Skeletal muscle tissue (tissue), 4 donors: ENCODE data around the gene CIDEC. TPM values are rescaled to one million over a fixed set of nuclear protein-coding genes. Genes with fewer than 3 reads are reported as not detected.
A peak's percentile ranks its signal among the peaks of the same experiment; 100 is the strongest.

Source experiments
- H3K27ac ChIP-seq: one replicate; pipeline ENCODE4 v1.7.0; 2013; ENCODE audit warnings: mild to moderate bottlenecking, low read depth, low read length, inconsistent platforms
- H3K27me3 ChIP-seq, 3 donors: one replicate each; pipeline ENCODE4 v1.7.0; 2013; ENCODE audit warnings: low read length in 3 of 3; ENCODE audit not compliant: control insufficient read depth in 3 of 3, insufficient read depth in 3 of 3
- H3K36me3 ChIP-seq, 3 donors: one replicate each; pipeline ENCODE4 v1.7.0; 2013; ENCODE audit warnings: low read length in 3 of 3; ENCODE audit not compliant: control insufficient read depth in 3 of 3, insufficient read depth in 3 of 3
- H3K4me1 ChIP-seq, 3 donors: one replicate each; pipeline ENCODE4 v1.7.0; 2013; ENCODE audit warnings: low read length in 3 of 3, mild to moderate bottlenecking in 3 of 3; ENCODE audit not compliant: control insufficient read depth in 3 of 3, insufficient read depth in 3 of 3
- H3K4me3 ChIP-seq, 3 donors: one replicate each; pipeline ENCODE4 v1.7.0; 2013; ENCODE audit warnings: low read length in 3 of 3
- H3K9ac ChIP-seq, 3 donors: one replicate each; pipeline ENCODE4 v1.7.0; 2013; ENCODE audit warnings: low read length in 3 of 3, mild to moderate bottlenecking in 3 of 3, moderate library complexity in 2 of 3, low read depth in 1 of 3
- H3K9me3 ChIP-seq, 3 donors: one replicate each; pipeline ENCODE4 v1.7.0; 2013; ENCODE audit warnings: low read length in 3 of 3; ENCODE audit not compliant: control insufficient read depth in 3 of 3
- total RNA-seq: library from RNA; depleted of rRNA; stranded (reverse); fragments of >200 nt; gene quantifications from one replicate; pipeline ENCODE4 v1.2.3, GENCODE V29; 2014
- donor health status: Osteomylitis.

Gene CIDEC
- total RNA-seq = 9.4 TPM

- Histone ChIP-seq H3K9ac (no peak within 1 kb of the TSS), H3K27me3 (no peaks in the 10 kb centered on the region), H3K4me3 (no peak within 1 kb of the TSS), H3K27ac (no peak within 1 kb of the TSS), H3K36me3 (no peaks in the 10 kb centered on the region), H3K9me3 (no peaks in the 10 kb centered on the region), H3K4me1 (no peaks in the 10 kb centered on the region)
These were observed at the start of gene CIDEC for GRCh38 chr3:9879830-9880549. TSS of gene CIDEC (minus strand) at chr3:9880253. CDS start at chr3:9878486, 1,767 bp downstream.

GRCh38 chr3:9928158-9928557 is 48.1 kb upstream of the CIDEC start:
- Histone ChIP-seq H3K36me3 (peaks cover 15 to 40% (median 24%) of the 10 kb centered on the region in 3 donors), H3K4me3 (no peak overlapping the region), H3K4me1 (peaks cover 0 to 7% (median 4%) of the 10 kb centered on the region in 3 donors), H3K9ac (no peak overlapping the region), H3K27me3 (no peaks in the 10 kb centered on the region), H3K9me3 (no peaks in the 10 kb centered on the region), H3K27ac (no peak overlapping the region)

DNA sequence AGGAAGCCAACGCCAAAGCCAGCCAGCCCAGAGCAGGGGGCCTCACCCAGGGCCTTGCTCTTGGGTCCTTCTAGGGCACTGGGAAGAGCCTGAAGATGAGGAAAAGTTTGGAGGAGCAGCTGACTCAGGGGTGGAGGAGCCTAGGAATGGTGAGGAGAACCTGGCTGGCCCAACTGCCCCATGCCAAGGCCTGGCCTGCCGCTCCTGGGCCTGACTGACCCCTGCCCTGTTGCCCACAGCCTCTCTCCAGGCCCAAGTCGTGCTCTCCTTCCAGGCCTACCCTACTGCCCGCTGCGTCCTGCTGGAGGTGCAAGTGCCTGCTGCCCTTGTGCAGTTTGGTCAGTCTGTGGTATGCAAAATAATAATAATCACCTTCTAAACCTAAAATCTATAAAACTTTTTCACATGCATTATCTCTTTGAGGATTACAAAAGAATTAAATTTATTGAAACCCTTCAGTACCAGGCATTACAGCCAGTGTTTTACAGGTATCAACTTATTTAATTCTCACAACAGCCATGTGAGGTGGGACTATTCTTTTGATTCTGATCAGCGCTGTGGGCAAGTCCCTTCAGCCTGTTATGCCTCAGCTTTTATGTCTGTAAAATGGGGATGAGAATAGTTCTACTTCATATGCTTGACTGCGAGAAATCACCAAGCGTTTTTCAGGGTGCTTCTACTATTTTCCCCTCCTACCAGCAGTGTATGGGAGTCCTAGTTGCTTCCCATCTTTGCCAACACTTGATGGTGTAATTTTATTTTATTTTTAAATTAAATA is 38.4 kb upstream of the CIDEC start:
- Histone ChIP-seq H3K36me3 (peaks cover 4 to 7% (median 6%) of the 10 kb centered on the region in 3 donors), H3K4me1 (peaks cover 32 to 36% (median 33%) of the 10 kb centered on the region in 3 donors), H3K4me3 (no peak overlapping the region), H3K9me3 (no peaks in the 10 kb centered on the region), H3K27ac (peak overlapping the region; percentile 70), H3K27me3 (no peaks in the 10 kb centered on the region), H3K9ac (peak overlapping the region in 2 of 3 donors; percentile 81 to 86)

GRCh38 chr3:9917820-9918219 is 37.8 kb upstream of the CIDEC start:
- H3K9me3 ChIP-seq = no peaks in the 10 kb centered on the region
- H3K27ac ChIP-seq = peak overlapping the region; percentile 70
- peaks cover 4 to 6% (median 5%) of the 10 kb centered on the region in 3 donors for H3K36me3 ChIP-seq
- H3K4me3 ChIP-seq = peak overlapping the region; percentile 67 to 82 (median 79)
- H3K9ac ChIP-seq = peak overlapping the region; percentile 81 to 88 (median 86)
- peaks cover 32 to 36% (median 33%) of the 10 kb centered on the region in 3 donors for H3K4me1 ChIP-seq
- H3K27me3 ChIP-seq = no peaks in the 10 kb centered on the region

DNA sequence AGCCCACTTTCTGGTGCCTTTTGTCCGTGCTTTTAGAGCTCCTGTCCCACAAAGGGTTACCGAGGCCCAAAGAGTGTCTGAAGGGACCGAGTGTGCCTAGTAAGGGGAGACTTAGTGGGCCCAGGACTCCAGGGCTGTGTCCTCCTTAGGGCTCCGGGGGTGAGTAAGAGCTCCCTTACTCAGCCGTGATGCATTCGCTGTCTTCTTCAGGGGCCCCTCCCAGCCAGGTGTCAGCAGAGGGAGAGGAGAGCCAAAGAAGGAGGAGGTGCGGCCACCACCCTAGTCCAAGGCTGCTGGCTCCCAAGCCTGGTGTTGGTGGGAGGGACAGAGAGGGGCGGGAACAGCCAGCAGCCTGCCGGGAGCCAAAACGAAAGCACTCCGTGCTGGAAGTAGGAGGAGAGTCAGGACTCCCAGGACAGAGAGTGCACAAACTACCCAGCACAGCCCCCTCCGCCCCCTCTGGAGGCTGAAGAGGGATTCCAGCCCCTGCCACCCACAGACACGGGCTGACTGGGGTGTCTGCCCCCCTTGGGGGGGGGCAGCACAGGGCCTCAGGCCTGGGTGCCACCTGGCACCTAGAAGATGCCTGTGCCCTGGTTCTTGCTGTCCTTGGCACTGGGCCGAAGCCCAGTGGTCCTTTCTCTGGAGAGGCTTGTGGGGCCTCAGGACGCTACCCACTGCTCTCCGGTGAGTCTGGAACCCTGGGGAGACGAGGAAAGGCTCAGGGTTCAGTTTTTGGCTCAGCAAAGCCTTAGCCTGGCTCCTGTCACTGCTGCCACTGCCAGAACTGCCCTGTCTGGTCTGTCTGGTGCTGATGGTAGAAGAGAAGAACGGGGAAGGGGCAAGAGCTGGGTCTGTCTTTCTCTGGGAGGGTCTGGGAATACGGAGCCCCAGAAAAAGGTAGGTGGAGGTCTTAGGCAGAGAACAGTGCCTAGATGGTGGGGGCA is 37.0 kb upstream of the CIDEC start, which contains the start of gene IL17RC:
TSS of gene IL17RC (plus strand) at position 365 of the 947 bp plus-strand sequence. CDS start at position 583, 218 bp downstream.
- Histone ChIP-seq H3K36me3 (peaks cover 4 to 5% (median 4%) of the 10 kb centered on the region in 3 donors), H3K4me3 (peak within 1 kb of the TSS; percentile 67 to 82 (median 79)), H3K27ac (peak within 1 kb of the TSS; percentile 70), H3K9me3 (no peaks in the 10 kb centered on the region), H3K9ac (peak within 1 kb of the TSS; percentile 86 to 88 (median 87)), H3K4me1 (peaks cover 32 to 36% (median 33%) of the 10 kb centered on the region in 3 donors), H3K27me3 (no peaks in the 10 kb centered on the region)

DNA sequence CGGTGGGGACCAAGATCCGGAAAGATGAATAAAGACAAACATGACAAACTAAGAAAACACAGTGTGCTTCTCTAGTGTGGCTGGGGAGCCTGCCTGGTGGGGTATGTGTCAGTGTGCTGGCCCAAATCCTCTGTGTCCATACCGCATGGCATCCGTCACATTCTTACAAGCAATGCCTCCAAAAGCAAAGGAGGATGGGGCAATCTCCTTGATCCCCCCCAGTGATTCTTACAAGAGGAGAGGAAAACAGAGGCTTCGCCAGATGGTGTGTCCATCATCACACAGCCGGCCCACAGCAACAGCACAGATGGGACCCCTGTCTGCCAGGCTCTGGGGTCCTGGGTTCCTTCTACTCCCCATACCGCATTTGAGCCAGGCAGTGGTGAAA is 36.3 kb upstream of the CIDEC start:
- Histone ChIP-seq H3K36me3 (peaks cover 4 to 5% (median 4%) of the 10 kb centered on the region in 3 donors), H3K4me1 (peaks cover 32 to 36% (median 33%) of the 10 kb centered on the region in 3 donors), H3K27ac (peak overlapping the region; percentile 70), H3K27me3 (no peaks in the 10 kb centered on the region), H3K9me3 (no peaks in the 10 kb centered on the region), H3K9ac (peak overlapping the region; percentile 86 to 88 (median 86)), H3K4me3 (peak overlapping the region; percentile 67 to 82 (median 79))

DNA sequence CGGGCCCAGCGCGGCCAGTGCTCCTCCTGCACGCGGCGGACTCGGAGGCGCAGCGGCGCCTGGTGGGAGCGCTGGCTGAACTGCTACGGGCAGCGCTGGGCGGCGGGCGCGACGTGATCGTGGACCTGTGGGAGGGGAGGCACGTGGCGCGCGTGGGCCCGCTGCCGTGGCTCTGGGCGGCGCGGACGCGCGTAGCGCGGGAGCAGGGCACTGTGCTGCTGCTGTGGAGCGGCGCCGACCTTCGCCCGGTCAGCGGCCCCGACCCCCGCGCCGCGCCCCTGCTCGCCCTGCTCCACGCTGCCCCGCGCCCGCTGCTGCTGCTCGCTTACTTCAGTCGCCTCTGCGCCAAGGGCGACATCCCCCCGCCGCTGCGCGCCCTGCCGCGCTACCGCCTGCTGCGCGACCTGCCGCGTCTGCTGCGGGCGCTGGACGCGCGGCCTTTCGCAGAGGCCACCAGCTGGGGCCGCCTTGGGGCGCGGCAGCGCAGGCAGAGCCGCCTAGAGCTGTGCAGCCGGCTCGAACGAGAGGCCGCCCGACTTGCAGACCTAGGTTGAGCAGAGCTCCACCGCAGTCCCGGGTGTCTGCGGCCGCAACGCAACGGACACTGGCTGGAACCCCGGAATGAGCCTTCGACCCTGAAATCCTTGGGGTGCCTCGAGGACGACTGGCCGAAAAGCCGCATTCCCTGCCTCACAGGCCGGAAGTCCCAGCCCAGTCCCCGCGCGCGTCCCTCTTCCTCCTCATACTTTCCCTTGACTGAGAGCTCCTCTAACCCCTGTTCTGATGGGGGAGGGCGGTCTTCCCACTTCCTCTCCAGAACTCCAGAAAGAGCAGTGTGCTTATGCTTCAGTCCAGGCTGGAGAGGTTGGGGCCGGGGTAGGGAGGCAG is 35.4 kb upstream of the CIDEC start:
- H3K4me3 ChIP-seq = peak overlapping the region; percentile 67 to 77 (median 75)
- no peaks in the 10 kb centered on the region for H3K27me3 ChIP-seq
- peaks cover 32 to 36% (median 33%) of the 10 kb centered on the region in 3 donors for H3K4me1 ChIP-seq
- H3K9ac ChIP-seq = peak overlapping the region; percentile 62 to 87 (median 84)
- peak overlapping the region; percentile 57 for H3K27ac ChIP-seq
- no peaks in the 10 kb centered on the region for H3K9me3 ChIP-seq
- H3K36me3 ChIP-seq = peaks cover 4 to 5% (median 4%) of the 10 kb centered on the region in 3 donors

DNA sequence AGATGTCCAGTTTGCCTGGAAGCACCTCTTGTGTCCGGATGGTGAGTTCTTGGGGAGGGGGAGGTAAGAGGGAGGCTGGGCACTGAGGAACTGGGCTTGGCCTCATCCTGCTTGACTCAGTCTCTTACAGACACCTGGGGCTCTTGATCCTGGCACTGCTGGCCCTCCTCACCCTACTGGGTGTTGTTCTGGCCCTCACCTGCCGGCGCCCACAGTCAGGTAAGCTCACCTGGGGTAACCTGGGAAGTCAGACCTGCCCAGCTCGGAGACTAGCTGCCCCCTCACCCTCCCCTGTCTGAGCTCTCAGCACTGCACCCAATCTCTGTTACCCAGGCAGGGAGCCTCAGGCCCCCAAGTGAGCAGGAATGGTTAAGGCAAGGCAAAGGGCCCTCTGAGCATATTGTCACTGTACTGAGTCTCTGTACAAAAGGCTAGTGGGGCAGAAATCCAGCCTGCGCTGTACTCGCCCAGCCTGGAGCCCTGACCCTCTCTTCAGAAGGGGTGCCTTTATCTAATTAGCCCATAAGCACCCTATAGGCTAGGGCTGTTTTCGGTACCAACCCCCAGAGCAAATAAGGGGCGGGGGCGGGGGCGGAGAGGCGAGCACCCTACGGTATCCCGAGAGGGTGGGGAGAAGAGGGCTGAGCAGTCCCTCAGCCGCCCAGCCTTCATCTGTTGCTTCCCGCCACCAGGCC is 34.7 kb upstream of the CIDEC start:
- peak overlapping the region; percentile 57 for H3K27ac ChIP-seq
- peak overlapping the region; percentile 62 to 87 (median 63) for H3K9ac ChIP-seq
- H3K27me3 ChIP-seq = no peaks in the 10 kb centered on the region
- no peaks in the 10 kb centered on the region for H3K9me3 ChIP-seq
- peaks cover under 1 to 2% (median 1%) of the 10 kb centered on the region in 3 donors for H3K36me3 ChIP-seq
- H3K4me3 ChIP-seq = peak overlapping the region; percentile 51 to 77 (median 67)
- H3K4me1 ChIP-seq = peaks cover 32 to 36% (median 33%) of the 10 kb centered on the region in 3 donors
